ENCODE results near the gene TWIST2.

DNA sequence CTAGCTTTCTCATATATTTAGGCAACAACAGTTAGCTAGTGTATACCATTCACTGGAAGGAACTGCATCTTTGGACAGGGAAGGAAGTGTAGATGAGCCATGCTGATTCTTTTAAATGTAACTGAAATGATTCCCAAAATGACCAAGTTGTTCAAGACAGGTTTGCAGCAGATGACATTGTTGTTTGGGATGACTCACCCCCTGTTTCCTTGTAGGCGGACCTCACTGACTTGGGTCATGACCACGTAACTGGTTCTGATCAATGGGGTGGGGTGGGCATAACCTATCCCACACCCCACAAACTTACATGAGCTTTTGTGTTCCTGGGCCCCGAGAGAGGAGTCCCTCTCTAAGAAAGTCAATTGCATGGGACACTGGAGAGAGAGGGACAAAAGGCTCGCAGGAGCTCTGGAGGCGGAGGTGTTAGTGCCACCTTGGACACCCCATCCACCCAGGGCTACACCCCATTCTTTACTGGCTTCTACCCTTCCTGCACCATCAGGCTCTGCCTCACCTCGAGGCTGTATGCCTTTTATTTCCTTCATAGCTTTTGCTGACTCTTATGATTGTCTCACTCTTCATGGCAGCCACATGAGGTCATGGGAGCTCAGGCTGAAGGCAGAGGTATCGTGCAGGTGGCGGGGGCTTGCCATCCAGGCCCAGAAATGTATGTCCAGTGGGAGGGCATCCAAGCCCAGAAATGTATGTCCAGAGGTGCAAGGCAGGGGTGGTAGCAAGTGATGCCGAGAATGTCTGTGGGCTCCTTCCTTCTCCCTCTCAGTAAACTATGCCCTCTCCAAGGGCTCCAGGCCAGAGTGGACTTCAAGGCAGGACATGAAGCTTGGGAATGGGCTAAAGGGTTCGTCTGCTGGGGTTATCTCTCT lies 108.0 kb downstream of the TWIST2 start:
- TF ChIP-seq EZH2phosphoT487 (IDR thresholded peaks at IDR 0.05; ENCODE audit: borderline replicate concordance, low read depth), result no peak
- TF ChIP-seq, protein P1, sequence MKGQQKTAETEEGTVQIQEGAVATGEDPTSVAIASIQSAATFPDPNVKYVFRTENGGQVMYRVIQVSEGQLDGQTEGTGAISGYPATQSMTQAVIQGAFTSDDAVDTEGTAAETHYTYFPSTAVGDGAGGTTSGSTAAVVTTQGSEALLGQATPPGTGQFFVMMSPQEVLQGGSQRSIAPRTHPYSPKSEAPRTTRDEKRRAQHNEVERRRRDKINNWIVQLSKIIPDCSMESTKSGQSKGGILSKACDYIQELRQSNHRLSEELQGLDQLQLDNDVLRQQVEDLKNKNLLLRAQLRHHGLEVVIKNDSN (IDR thresholded peaks at IDR 0.05; ENCODE audit: borderline replicate concordance, low read depth), result no peak
- TF ChIP-seq, protein P2, sequence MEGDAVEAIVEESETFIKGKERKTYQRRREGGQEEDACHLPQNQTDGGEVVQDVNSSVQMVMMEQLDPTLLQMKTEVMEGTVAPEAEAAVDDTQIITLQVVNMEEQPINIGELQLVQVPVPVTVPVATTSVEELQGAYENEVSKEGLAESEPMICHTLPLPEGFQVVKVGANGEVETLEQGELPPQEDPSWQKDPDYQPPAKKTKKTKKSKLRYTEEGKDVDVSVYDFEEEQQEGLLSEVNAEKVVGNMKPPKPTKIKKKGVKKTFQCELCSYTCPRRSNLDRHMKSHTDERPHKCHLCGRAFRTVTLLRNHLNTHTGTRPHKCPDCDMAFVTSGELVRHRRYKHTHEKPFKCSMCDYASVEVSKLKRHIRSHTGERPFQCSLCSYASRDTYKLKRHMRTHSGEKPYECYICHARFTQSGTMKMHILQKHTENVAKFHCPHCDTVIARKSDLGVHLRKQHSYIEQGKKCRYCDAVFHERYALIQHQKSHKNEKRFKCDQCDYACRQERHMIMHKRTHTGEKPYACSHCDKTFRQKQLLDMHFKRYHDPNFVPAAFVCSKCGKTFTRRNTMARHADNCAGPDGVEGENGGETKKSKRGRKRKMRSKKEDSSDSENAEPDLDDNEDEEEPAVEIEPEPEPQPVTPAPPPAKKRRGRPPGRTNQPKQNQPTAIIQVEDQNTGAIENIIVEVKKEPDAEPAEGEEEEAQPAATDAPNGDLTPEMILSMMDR (IDR thresholded peaks at IDR 0.05), result no peak
- TF ChIP-seq, protein P3, sequence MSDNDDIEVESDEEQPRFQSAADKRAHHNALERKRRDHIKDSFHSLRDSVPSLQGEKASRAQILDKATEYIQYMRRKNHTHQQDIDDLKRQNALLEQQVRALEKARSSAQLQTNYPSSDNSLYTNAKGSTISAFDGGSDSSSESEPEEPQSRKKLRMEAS (IDR thresholded peaks at IDR 0.05; ENCODE audit: low read depth), result no peak
- TF ChIP-seq, protein P4, sequence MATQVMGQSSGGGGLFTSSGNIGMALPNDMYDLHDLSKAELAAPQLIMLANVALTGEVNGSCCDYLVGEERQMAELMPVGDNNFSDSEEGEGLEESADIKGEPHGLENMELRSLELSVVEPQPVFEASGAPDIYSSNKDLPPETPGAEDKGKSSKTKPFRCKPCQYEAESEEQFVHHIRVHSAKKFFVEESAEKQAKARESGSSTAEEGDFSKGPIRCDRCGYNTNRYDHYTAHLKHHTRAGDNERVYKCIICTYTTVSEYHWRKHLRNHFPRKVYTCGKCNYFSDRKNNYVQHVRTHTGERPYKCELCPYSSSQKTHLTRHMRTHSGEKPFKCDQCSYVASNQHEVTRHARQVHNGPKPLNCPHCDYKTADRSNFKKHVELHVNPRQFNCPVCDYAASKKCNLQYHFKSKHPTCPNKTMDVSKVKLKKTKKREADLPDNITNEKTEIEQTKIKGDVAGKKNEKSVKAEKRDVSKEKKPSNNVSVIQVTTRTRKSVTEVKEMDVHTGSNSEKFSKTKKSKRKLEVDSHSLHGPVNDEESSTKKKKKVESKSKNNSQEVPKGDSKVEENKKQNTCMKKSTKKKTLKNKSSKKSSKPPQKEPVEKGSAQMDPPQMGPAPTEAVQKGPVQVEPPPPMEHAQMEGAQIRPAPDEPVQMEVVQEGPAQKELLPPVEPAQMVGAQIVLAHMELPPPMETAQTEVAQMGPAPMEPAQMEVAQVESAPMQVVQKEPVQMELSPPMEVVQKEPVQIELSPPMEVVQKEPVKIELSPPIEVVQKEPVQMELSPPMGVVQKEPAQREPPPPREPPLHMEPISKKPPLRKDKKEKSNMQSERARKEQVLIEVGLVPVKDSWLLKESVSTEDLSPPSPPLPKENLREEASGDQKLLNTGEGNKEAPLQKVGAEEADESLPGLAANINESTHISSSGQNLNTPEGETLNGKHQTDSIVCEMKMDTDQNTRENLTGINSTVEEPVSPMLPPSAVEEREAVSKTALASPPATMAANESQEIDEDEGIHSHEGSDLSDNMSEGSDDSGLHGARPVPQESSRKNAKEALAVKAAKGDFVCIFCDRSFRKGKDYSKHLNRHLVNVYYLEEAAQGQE (IDR thresholded peaks at IDR 0.05; ENCODE audit: low read depth, low read length), result no peak
- TF ChIP-seq NRF1 (IDR thresholded peaks at IDR 0.05; ENCODE audit: low read depth, low read length), result no peak
- TF ChIP-seq FOXJ3 (CRISPR knock-in tag; IDR thresholded peaks at IDR 0.05), result no peak
- TF ChIP-seq, protein P5, sequence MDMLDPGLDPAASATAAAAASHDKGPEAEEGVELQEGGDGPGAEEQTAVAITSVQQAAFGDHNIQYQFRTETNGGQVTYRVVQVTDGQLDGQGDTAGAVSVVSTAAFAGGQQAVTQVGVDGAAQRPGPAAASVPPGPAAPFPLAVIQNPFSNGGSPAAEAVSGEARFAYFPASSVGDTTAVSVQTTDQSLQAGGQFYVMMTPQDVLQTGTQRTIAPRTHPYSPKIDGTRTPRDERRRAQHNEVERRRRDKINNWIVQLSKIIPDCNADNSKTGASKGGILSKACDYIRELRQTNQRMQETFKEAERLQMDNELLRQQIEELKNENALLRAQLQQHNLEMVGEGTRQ (IDR thresholded peaks at IDR 0.05; ENCODE audit: borderline replicate concordance, low read depth, low read length), result no peak
- TF ChIP-seq EP300 (IDR thresholded peaks at IDR 0.05; ENCODE audit: borderline replicate concordance in 1 of 2, low read depth in 1 of 2, low read length in 1 of 2), result no peak
- TF ChIP-seq SIN3A (IDR thresholded peaks at IDR 0.05; ENCODE audit: borderline replicate concordance, low read depth, low read length), result no peak
